Smooth muscle cell of the brain vasculature (primary cell): ENCODE data around the gene SOHLH2.
A peak's percentile ranks its signal among the peaks of the same experiment; 100 is the strongest.

Experiments
- DNase-seq: peaks from one replicate; pipeline ENCODE4 v3.0.0-alpha.2; 2012; ENCODE audit warnings: low read depth, low spot score

SOHLH2 gene

DNA sequence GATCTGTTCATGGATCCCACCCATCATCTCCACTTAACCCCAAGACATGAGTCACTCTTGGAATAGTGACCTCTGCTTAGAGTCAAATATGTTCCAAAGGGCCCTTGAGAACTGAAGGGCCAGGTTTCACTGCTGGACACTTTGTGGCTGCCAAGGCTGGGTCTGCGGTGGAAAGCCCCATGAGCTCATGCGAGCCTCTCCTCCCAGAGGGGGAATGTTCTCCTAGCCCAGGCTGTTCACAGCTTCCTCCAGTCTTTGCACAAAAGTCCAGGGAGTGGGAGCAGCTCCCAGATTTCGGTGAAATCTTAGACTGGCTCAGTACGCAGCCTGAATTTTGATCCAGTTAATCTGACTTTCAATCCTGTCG is 82.4 kb downstream of the SOHLH2 start:
- peak; percentile 51 for DNase-seq

DNA sequence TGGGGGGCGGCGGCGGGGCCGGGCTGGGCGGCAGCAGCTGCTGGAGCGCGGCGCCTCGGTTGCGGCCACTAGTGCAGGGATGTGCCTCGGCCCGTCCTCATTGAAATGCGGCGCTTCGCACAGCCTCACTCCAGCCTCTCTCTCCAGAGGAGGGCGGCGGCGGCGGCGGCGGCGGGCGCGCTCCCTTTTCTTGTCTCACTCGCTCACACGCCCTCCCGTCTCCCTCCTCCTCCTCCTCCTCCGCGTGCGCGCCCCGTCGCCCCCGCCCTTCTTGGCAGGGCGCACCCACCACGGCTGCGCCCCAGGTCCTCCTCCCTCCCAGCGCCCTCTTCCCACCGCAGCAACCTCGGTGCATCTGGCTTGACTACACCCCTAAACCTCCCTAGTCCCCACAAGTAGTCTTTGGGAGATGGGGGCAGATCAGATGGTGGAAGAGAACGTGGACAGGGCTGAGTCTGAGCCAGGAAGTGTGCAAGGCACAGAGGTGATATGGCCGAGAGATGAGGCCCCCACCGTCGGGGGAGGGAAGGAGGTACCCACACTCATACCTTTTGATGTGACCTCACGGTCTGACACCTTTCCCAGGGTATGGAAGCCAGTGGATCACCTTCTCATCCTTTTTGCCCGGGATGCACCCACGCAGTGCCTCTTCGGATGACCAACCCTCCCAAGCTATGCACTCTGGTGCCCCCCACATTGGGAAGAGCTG is 83.0 kb downstream of the SOHLH2 start, which contains the start of gene DCLK1:
Gene DCLK1, minus strand, starts transcription at position 161 of the 709 bp plus-strand sequence.
- no peak for DNase-seq

DNA sequence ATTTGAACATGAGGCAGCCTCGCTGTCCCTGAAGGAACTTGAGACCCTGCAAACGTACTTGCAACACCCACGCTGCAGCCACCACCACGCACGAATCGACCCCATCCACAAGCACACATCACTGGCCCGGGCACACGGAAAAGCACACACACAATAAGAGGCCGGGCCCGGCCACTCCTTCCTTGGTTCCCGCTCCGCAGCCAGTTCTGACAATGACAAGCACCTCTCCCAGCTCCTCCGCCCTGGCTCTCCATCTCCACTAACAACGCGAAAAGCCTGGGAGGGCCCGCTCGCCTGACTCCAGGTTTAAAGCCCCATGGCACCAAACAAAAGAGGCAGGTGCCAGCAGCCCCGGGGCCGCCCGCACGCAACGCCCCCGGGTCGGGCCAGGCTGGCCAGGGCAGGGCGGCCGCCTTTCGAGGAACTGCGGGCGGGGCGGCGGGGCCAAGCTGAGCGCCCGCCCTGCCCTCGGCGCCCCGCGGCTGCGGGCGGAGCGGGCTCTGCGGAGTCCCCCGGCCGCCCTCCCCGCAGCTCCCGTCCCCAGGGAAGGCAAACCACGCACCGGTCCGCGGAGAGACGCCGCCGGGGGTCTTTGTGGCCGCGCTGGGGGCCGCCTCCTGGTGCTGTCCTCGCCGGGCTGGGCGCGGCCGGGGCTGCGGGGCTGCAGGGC is 83.7 kb downstream of the SOHLH2 start:
- no peak for DNase-seq

DNA sequence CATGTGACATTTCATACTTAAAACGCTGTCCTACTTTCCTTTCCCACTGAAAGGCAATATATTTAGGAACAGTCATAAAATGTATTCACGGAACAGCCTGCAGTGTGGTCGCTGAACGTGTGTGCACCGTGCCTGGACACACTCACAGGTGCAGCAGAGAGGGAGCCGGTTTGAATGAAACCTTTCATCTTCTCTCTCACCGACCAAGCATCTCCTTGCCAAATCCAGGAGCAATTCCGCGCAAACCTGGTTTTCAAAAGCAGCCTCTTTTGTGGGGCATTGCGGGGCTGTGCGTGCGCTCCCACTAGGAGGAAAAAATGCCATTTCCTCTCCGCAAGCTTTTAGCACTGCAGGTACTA is 84.2 kb downstream of the SOHLH2 start:
- DNase-seq = no peak

DNA sequence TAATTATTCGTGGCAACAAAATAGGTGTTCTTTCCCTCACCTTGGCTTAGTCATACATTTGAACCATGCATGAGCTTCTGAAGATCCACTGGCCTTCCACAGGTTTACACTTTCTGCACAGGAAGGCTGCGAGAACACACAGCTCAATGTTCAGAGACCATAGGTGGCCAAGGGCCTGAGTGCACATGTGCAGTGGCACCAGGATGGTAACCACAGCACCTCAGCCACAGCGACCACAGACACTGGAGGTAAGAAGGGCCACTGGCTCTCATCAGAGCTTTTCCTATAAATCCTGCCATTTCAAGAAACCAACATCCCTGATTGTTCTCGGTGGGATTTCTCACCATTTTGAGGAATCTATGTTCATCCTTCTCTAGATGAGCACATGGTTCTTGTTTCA is 84.8 kb downstream of the SOHLH2 start:
- DNase-seq = no peak

DNA sequence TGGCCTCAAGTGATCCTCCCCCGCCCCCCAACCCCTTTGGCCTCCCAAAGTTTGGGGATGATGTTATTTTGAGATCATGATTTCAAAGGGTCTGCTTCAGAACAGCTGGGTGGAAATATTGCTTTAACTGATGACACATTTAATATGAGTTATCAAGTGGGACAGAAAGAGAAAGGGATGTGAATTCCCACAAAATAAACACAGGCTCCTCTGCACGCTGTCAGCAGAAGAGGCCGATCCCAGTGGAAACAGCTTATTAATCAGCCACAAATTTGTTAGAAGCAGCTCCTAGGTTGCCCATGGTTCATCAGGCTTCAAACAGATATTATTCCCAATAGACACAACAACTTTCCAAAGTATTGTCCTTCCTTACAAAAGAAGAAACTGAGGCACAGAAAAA is 87.9 kb downstream of the SOHLH2 start:
- DNase-seq = no peak

DNA sequence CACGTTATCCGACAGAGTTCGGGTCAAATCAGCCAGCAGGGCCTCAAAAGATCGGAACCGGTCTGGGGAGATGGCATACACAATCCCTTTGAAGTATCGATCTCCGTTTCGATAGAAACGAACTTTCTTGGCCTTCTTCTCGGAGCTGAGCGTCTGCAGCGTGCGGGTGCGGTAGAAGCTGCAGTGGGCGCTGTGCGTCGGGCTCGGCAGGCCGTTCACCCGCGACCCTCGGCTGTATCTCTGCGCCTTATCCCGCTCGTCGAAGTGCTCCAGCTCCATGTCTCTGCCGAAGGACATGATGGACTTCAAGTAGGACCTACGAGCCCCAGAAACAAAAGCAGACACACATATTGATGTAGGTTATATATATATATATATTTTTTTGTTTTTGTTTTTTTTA is 88.5 kb downstream of the SOHLH2 start:
- DNase-seq = no peak

DNA sequence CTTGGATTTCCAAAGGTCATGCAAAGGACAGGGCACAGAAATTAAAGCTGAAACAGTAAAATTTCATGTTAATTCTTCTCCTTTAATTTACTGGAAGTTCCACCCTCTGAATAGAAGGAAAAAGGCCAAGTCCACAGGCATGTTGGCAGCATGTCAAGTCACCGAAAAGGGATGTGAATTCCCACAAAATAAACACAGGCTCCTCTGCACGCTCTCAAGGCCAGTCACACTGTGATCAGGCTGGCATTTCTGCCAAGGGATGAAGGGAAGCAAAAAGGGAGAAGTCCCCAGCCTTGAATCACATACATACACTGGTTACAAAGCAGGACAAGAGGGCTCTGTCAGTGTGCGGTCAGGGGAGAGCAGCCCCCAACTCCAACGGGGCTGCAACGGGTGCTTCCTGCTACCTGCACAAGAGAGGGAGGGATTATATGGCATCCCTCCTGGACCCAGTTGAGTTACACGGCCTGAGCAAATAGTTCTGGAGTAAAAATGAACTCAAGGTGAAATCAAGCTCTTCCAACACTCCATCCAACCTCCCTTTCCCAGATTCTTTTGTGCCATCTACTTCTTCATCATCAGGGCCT is 90.0 kb downstream of the SOHLH2 start:
- DNase-seq = peak; percentile 17
